ENCODE measurements around the gene CDRT4. TPM values are rescaled to one million over a fixed set of nuclear protein-coding genes. Genes with fewer than 3 reads are reported as not detected.

Gene CDRT4
- total and polyA plus RNA-seq, 2 experiments from 2014 or later = 6.5 to 13.0 TPM

- TF ChIP-seq ZNF462 (CRISPR knock-in tag; IDR thresholded peaks at IDR 0.05) = no peak
- no peak for TF ChIP-seq POLR2AphosphoS5 (IDR thresholded peaks at IDR 0.05; ENCODE audit: low read depth)
- no peak for TF ChIP-seq CREB1 (CRISPR knock-in tag; IDR thresholded peaks at IDR 0.05; ENCODE audit: low read depth)
- TF ChIP-seq ZNF331 (CRISPR knock-in tag; IDR thresholded peaks at IDR 0.05; ENCODE audit: low read depth) = no peak
Measured at GRCh38 chr17:15481481-15481880, 14.1 kb upstream of the CDRT4 start (continued).

DNA sequence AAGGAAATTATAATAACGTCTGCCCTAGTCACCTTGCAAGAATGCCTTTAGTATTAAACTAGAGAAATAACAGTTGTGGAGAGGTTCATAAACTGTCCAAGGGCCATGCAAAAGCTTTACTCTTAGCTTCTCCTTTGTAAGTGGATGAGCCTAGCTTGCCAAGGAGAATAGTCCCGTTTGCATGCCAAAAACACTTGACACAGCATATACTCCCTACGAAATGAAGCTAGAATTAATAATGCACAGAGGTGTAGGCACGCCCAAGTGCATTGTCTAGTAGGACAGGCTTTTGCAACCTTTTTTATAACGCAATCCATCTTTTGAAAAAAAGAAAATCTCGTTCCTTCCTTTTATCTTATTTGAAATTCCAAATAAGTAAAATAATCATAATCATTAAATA is 12.8 kb upstream of the CDRT4 start:
- Mint-ChIP-seq H3K9me3 (no peaks in the 10 kb centered on the region), H3K27ac (no peak overlapping the region), H3K4me1 (peaks cover 13% of the 10 kb centered on the region), H3K36me3 (ENCODE audit: low read depth) (peaks cover 8% of the 10 kb centered on the region; the same call in 2 of the 3 replicates), H3K27me3 (ENCODE audit: insufficient read depth, low read depth, poor library complexity) (peaks cover 4% of the 10 kb centered on the region), H3K4me3 (no peak overlapping the region)
- Histone ChIP-seq H3K36me3 (ENCODE audit: insufficient read depth) (no peaks in the 10 kb centered on the region), H3F3A (replicated peaks; ENCODE audit: low read depth) (no peaks in the 10 kb centered on the region), H3K9me2 (ENCODE audit: insufficient read depth) (no peaks in the 10 kb centered on the region), H3K4me2 (no peak overlapping the region), H3K27ac (ENCODE audit: low read depth) (no peak overlapping the region), H3K4me3 (no peak overlapping the region), H3K79me2 (replicated peaks; ENCODE audit: insufficient read depth) (no peaks in the 10 kb centered on the region), H4K20me1 (replicated peaks; ENCODE audit: insufficient read depth) (no peaks in the 10 kb centered on the region), H2AFZ (no peak overlapping the region), H3K4me1 (ENCODE audit: insufficient read depth) (peaks cover 6% of the 10 kb centered on the region; the same call in 1 of the 2 replicates), H3K27me3 (ENCODE audit: insufficient read depth) (no peaks in the 10 kb centered on the region)
- DNase-seq (ENCODE audit: low spot score) = no peak
- no peak for ATAC-seq
- TF ChIP-seq ZNF114 (CRISPR knock-in tag; IDR thresholded peaks at IDR 0.05) (no peak), NANOG (IDR thresholded peaks at IDR 0.05; ENCODE audit: borderline replicate concordance) (no peak), STAT1 (IDR thresholded peaks at IDR 0.05; ENCODE audit: unreplicated experiment) (no peak)
- TF ChIP-seq, protein P1, sequence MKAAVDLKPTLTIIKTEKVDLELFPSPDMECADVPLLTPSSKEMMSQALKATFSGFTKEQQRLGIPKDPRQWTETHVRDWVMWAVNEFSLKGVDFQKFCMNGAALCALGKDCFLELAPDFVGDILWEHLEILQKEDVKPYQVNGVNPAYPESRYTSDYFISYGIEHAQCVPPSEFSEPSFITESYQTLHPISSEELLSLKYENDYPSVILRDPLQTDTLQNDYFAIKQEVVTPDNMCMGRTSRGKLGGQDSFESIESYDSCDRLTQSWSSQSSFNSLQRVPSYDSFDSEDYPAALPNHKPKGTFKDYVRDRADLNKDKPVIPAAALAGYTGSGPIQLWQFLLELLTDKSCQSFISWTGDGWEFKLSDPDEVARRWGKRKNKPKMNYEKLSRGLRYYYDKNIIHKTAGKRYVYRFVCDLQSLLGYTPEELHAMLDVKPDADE (IDR thresholded peaks at IDR 0.05) = no peak

All from GM23338 (cell line).